GM19193 (cell line): ENCODE data around the gene MBL2.

Experiments used
- POLR2A ChIP-seq: IDR thresholded peaks from 4 replicates; pipeline ENCODE4 v1.6.1; 2011; ENCODE audit not compliant: insufficient read depth, insufficient read length; ENCODE audit errors: extremely low read depth

MBL2 gene

GRCh38 chr10:52772623-52773022 lies at the start of gene MBL2:
Gene MBL2 (minus strand): TSS chr10:52772784. CDS start chr10:52771635, 1,149 bp downstream.
- TF ChIP-seq POLR2A: no peak

GRCh38 chr10:52820309-52820708 lies 47.7 kb upstream of the MBL2 start:
- no peak for TF ChIP-seq POLR2A

- TF ChIP-seq POLR2A: no peak
These were observed 45.4 kb upstream of the MBL2 start for GRCh38 chr10:52818019-52818418.

- no peak for TF ChIP-seq POLR2A
These were observed 41.9 kb upstream of the MBL2 start for GRCh38 chr10:52814506-52814905.

- no peak for TF ChIP-seq POLR2A
These were observed 39.2 kb upstream of the MBL2 start for GRCh38 chr10:52811776-52812175.

GRCh38 chr10:52810761-52811160 lies 38.2 kb upstream of the MBL2 start:
- TF ChIP-seq POLR2A: no peak

- TF ChIP-seq POLR2A: no peak
These were observed 35.2 kb upstream of the MBL2 start for GRCh38 chr10:52807803-52808202.

- TF ChIP-seq POLR2A: no peak
These were observed 33.1 kb upstream of the MBL2 start for GRCh38 chr10:52805414-52806285.

- TF ChIP-seq POLR2A: no peak
These were observed 29.4 kb upstream of the MBL2 start for GRCh38 chr10:52801947-52802346.

GRCh38 chr10:52786098-52786497 lies 13.5 kb upstream of the MBL2 start:
- no peak for TF ChIP-seq POLR2A

- no peak for TF ChIP-seq POLR2A
These were observed 12.8 kb upstream of the MBL2 start for GRCh38 chr10:52785418-52785817.

- no peak for TF ChIP-seq POLR2A
These were observed 11.1 kb upstream of the MBL2 start for GRCh38 chr10:52783726-52784125.

- TF ChIP-seq POLR2A: no peak
These were observed 10.0 kb upstream of the MBL2 start for GRCh38 chr10:52782554-52782953.

GRCh38 chr10:52780391-52781155 lies 8.0 kb upstream of the MBL2 start:
- TF ChIP-seq POLR2A: no peak

- no peak for TF ChIP-seq POLR2A
These were observed 7.2 kb upstream of the MBL2 start for GRCh38 chr10:52779541-52780390.
